Bronchus fibroblast of lung (primary cell): ENCODE data around the gene PLOD1. TPM values are rescaled to one million over a fixed set of nuclear protein-coding genes. Genes with fewer than 3 reads are reported as not detected.

Experiments used
- total RNA-seq: library from RNA; depleted of rRNA; stranded (reverse); fragments of >200 nt; gene quantifications from 2 replicates; pipeline ENCODE4 v1.2.3, GENCODE V29; 2015

PLOD1 gene
- total RNA-seq: 165 and 172 TPM in 2 replicates

GRCh38 chr1:11934302-11935056 lies at the start of gene PLOD1:
PLOD1 (plus strand) TSS chr1:11934717; CDS start chr1:11934780, 63 bp downstream.

GRCh38 chr1:11979851-11980675 lies 45.5 kb downstream of the PLOD1 start, which contains the start of gene MFN2:
MFN2 (plus strand) TSS chr1:11980444; CDS start chr1:11989169, 8,725 bp downstream.

Other genes with a start within 250 kb of the PLOD1 start
- 0.15 and 0.17 TPM in 2 replicates for gene DRAXIN, start 243.0 kb upstream of the PLOD1 start, total RNA-seq
- gene AGTRAP, start 198.6 kb upstream of the PLOD1 start, total RNA-seq: 83.9 and 85.9 TPM in 2 replicates
- gene C1orf167, start 172.5 kb upstream of the PLOD1 start, total RNA-seq: 0.45 TPM in 1 of 2 replicates, not detected in the other
- gene MTHFR, start 128.8 kb upstream of the PLOD1 start, total RNA-seq: 13.8 and 15.3 TPM in 2 replicates
- 12.3 and 15.0 TPM in 2 replicates for gene CLCN6, start 128.5 kb upstream of the PLOD1 start, total RNA-seq
- not detected in 2 replicates for gene NPPA, start 86.9 kb upstream of the PLOD1 start, total RNA-seq
- gene NPPB, start 75.8 kb upstream of the PLOD1 start, total RNA-seq: not detected in 2 replicates
- gene KIAA2013, start 8.3 kb upstream of the PLOD1 start, total RNA-seq: 70.9 and 76.7 TPM in 2 replicates
- 46.6 and 48.6 TPM in 2 replicates for gene MFN2, start 45.7 kb downstream of the PLOD1 start, total RNA-seq
- gene MIIP, start 84.8 kb downstream of the PLOD1 start, total RNA-seq: 36.4 and 41.4 TPM in 2 replicates
- gene TNFRSF8, start 128.6 kb downstream of the PLOD1 start, total RNA-seq: not detected in 2 replicates
- 9.4 and 11.9 TPM in 2 replicates for gene TNFRSF1B, start 232.3 kb downstream of the PLOD1 start, total RNA-seq